HepG2 (cell line): Measurements from ENCODE around the gene TBC1D21. TPM values are rescaled to one million over a fixed set of nuclear protein-coding genes. Genes with fewer than 3 reads are reported as not detected.

Source experiments
- ATAC-seq: fragments of 200-7000 bp; cut with Tn5 transposase; 3 replicates; pipeline ENCODE4 v1.9.1; 2020; ENCODE audit warnings: mild to moderate bottlenecking, moderate library complexity
- BruUV-seq: library from RNA; stranded (reverse); fragments of 400-500 nt; replicated peaks from 2 replicates; lab custom pipeline; 2021; lab: Mats Ljungman, UMichigan
- CTCF ChIA-PET: fragments of 300-600 bp; formaldehyde crosslinking; extraction: SDS; loops from one replicate; lab custom pipeline; 2021; ENCODE audit warnings: low total read pairs, inconsistent platforms, low intra/inter-chr PET ratio; lab: Yijun Ruan, JAX
- POLR2A ChIA-PET: fragments of 350-600 bp; sonication (Branson Sonifier 250); formaldehyde crosslinking; loops from one replicate; lab custom pipeline; 2020; ENCODE audit warnings: antibody characterized with exemption, inconsistent platforms; lab: Yijun Ruan, JAX
- DNase-seq: peaks from one replicate; pipeline ENCODE4 v3.0.0-alpha.2; 2015; ENCODE audit warnings: low spot score
- FAIRE-seq: peaks from 3 replicates; lab custom pipeline; 2011; peaks lifted over from hg19 to GRCh38; lab: Jason Lieb, UNC
- H2AFZ ChIP-seq: one replicate; pipeline ENCODE4 v1.6.1; 2011; ENCODE audit warnings: low read length, inconsistent platforms
- H3K27ac ChIP-seq: fragments of 300-600 bp; 3 replicates; pipeline ENCODE4 v1.8.0; 2011; ENCODE audit warnings: mixed run types, mild to moderate bottlenecking, mixed read lengths, low read length, inconsistent platforms; ENCODE audit not compliant: insufficient read depth; ENCODE audit errors: extremely low read length
- H3K27me3 ChIP-seq, 2 experiments: fragments of 200-600 bp in 1 of 2; 2 replicates in 1 of 2; 3 replicates in 1 of 2; pipeline versions ENCODE4 v1.6.0 to v1.8.0; 2011; ENCODE audit warnings: low read length in 2 of 2, mild to moderate bottlenecking in 2 of 2, moderate library complexity in 2 of 2, inconsistent platforms in 1 of 2; ENCODE audit not compliant: insufficient read depth in 2 of 2, control insufficient read depth in 1 of 2
- H3K36me3 ChIP-seq, 2 experiments: fragments of 200-600 bp in 1 of 2; replicated peaks in 1 of 2; 2 replicates in 1 of 2; 3 replicates in 1 of 2; pipeline versions ENCODE4 v1.5.1 to v1.8.0; 2011; ENCODE audit warnings: low read length in 2 of 2, inconsistent platforms in 1 of 2; ENCODE audit not compliant: insufficient read depth in 2 of 2, control insufficient read depth in 1 of 2
- H3K4me1 ChIP-seq: 2 replicates; pipeline ENCODE4 v1.5.1; 2012; ENCODE audit warnings: low read length, inconsistent platforms; ENCODE audit not compliant: insufficient read depth
- H3K4me2 ChIP-seq: 2 replicates; pipeline ENCODE4 v1.6.0; 2011; ENCODE audit warnings: low read depth, low read length, inconsistent platforms
- H3K4me3 ChIP-seq, 3 experiments: fragments of 200-600 bp in 1 of 3; sonication (generic), shearing (Covaris generic) in 1 of 3; replicated peaks in 1 of 3; 2 replicates each; pipeline ENCODE4 v1.5.1; 2011 to 2016; ENCODE audit warnings: low read length in 3 of 3, inconsistent platforms in 2 of 3, low read depth in 2 of 3, mild to moderate bottlenecking in 2 of 3, control low read depth in 1 of 3, mixed read lengths in 1 of 3; ENCODE audit not compliant: insufficient read depth in 1 of 3
- H3K79me2 ChIP-seq: one replicate; pipeline ENCODE4 v1.6.1; 2011; ENCODE audit warnings: low read length, inconsistent platforms; ENCODE audit not compliant: insufficient read depth
- H3K9ac ChIP-seq: 2 replicates; pipeline ENCODE4 v1.6.0; 2011; ENCODE audit warnings: mild to moderate bottlenecking, low read depth, low read length, inconsistent platforms; ENCODE audit not compliant: insufficient read depth
- H3K9me3 ChIP-seq: 2 replicates; pipeline ENCODE4 v1.5.1; 2012; ENCODE audit warnings: mild to moderate bottlenecking, low read length
- H4K20me1 ChIP-seq: 2 replicates; pipeline ENCODE4 v1.6.0; 2011; ENCODE audit warnings: inconsistent platforms, mild to moderate bottlenecking, low read length, moderate library complexity; ENCODE audit not compliant: insufficient read depth
- GMEB1 ChIP-seq: sonication (generic); formaldehyde crosslinking; IDR thresholded peaks from 2 replicates; pipeline ENCODE4 v1.5.1; 2020; ENCODE audit warnings: missing genetic modification reagents, mild to moderate bottlenecking, borderline replicate concordance
- JARID2 ChIP-seq: sonication (generic); formaldehyde crosslinking; IDR thresholded peaks from 2 replicates; pipeline ENCODE4 v1.8.1; 2023; ENCODE audit warnings: missing genetic modification reagents, inconsistent platforms; ENCODE audit not compliant: insufficient replicate concordance
- MTF1 ChIP-seq: sonication (generic); formaldehyde crosslinking; IDR thresholded peaks from 2 replicates; pipeline ENCODE4 v1.5.0; 2020; ENCODE audit warnings: missing genetic modification reagents
- SMC3 ChIP-seq: IDR thresholded peaks from 2 replicates; pipeline ENCODE4 v1.6.1; 2011; ENCODE audit warnings: low read length, improper control_type of control experiment
- SSRP1 ChIP-seq: IDR thresholded peaks from 2 replicates; pipeline ENCODE4 v1.6.1; 2016; ENCODE audit warnings: control low read depth
- STAG1 ChIP-seq: sonication (generic); formaldehyde crosslinking; IDR thresholded peaks from 2 replicates; pipeline ENCODE4 v1.4.0; 2020; ENCODE audit warnings: missing genetic modification reagents
- WGBS: methylation state at CpG from one replicate; pipeline ENCODE4 v1.1.6; 2017; ENCODE audit warnings: low lambda C conversion rate; 5-methylcytosine and 5-hydroxymethylcytosine counted together
- in situ Hi-C: cut with HindIII; loops from 2 replicates; pipeline ENCODE4 v1.10.0; 2017; ENCODE audit warnings: low pct_unique_long_range_greater_than_20kb; ENCODE audit not compliant: extremely low pct_ligation_motif_present
- intact Hi-C: fragments of 100-400 bp; cut with micrococcal nuclease; formaldehyde crosslinking; loops from one replicate; pipeline ENCODE4 v1.10.0; 2022; ENCODE audit not compliant: unreplicated experiment
- polyA plus RNA-seq, 8 experiments: library from polyadenylated mRNA; depleted of rRNA in 3 of 8; stranded (reverse) in 7 of 8; unstranded in 1 of 8; fragments of >200 nt; fragmentation: Illumina TruSeq in 4 of 8; extraction: Trizol in 4 of 8; gene quantifications; 2 replicates each; pipeline versions ENCODE4 v1.2.1 to v1.2.3, GENCODE V29; 2011 to 2016; ENCODE audit warnings: low read depth in 4 of 8, missing spikeins in 1 of 8, mixed read lengths in 1 of 8; ENCODE audit not compliant: insufficient read depth in 1 of 8
- total RNA-seq, 5 experiments: library from RNA; depleted of rRNA; stranded (reverse); fragments of >200 nt; fragmentation: Illumina TruSeq; extraction: Trizol; gene quantifications; 2 replicates each; pipeline ENCODE4 v1.2.3, GENCODE V29; 2016; ENCODE audit warnings: low read depth in 1 of 5
- TF ChIP-seq, protein P1 (sequence below): sonication (generic); formaldehyde crosslinking; IDR thresholded peaks from 2 replicates; pipeline ENCODE4 v1.5.0; 2020; ENCODE audit warnings: mild to moderate bottlenecking, missing genetic modification reagents, moderate library complexity

The TBC1D21 gene
- total and polyA plus RNA-seq, 2 of the 13 experiments (the other 11 are each of a cell fraction or from before 2014, with no cell fraction given), result not detected

GRCh38 chr15:73872346-73872745, 1.0 kb upstream of the TBC1D21 start:
- no peaks in the 10 kb centered on the region for H3K4me1 ChIP-seq
- no peak overlapping the region for H2AFZ ChIP-seq
- 2% methylated on average over 5 of the region's 5 CpGs for WGBS
- no peak overlapping the region for H3K4me2 ChIP-seq
- no peak overlapping the region for H3K27ac ChIP-seq
- ChIA-PET POLR2A (no interaction called here), CTCF (no interaction called here)
- in situ Hi-C loops (loop anchor here (5.0 kb wide), 1 partner anchor 35 kb away; no protein-coding TSS in a partner anchor), intact Hi-C loops (no loop called here)
- no peak for DNase-seq
- no TSS peak for BruUV-seq
- peaks cover 0 to 5% of the 10 kb centered on the region in 2 experiments; a peak in 1 of 5 replicates for H3K27me3 ChIP-seq
- ATAC-seq, result no peak
- no peaks in the 10 kb centered on the region for H3K36me3 ChIP-seq
- no peak overlapping the region for H3K9ac ChIP-seq
- H3K4me3 ChIP-seq, result no peak overlapping the region
- no peak for TF ChIP-seq MTF1 (CRISPR knock-in tag)
- no peak for TF ChIP-seq JARID2 (CRISPR knock-in tag)
- no peak for TF ChIP-seq SSRP1 (CRISPR knock-in tag)
- no peaks in the 10 kb centered on the region for H4K20me1 ChIP-seq
- no peaks in the 10 kb centered on the region for H3K79me2 ChIP-seq
- no peaks in the 10 kb centered on the region for H3K9me3 ChIP-seq
- FAIRE-seq, result no peak

DNA sequence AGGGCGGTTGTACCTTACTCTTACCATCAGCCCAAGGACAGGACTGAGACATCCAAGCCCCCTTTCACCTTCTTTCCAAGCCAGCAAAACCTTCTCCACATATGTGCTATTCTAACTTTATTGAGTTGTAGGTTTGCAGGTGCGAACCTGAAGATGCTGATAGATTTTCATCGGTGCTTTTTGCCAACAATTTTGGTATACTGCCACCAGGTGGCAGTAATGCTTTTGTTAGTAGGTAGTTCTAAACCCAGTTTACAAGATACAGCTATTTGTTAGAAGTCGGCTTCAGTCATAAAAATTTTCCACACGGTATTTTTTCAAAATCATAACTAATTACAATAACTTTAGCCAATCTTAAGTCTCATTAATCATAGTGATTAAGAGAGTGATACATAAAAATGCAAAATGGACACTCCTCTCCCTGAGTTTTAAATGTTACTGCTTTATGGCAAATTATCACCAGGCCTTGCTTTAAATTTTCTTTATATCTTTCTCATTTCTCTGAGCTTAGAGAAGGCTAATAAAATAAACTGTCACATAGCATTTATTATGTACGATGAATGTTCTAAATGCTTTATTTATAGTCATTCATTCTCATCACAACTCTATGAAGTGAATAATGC, 636 bp downstream of the TBC1D21 start:
- H3K4me3 ChIP-seq, result no peak overlapping the region
- H3K4me2 ChIP-seq, result no peak overlapping the region
- FAIRE-seq, result peak; percentile 67
- no peaks in the 10 kb centered on the region for H4K20me1 ChIP-seq
- peaks cover 0 to 5% of the 10 kb centered on the region in 2 experiments; a peak in 1 of 5 replicates for H3K27me3 ChIP-seq
- peak; percentile 52; the same call in 1 of the 2 replicates for TF ChIP-seq SMC3
- no peak for TF ChIP-seq GMEB1 (CRISPR knock-in tag)
- peak; percentile 41 for TF ChIP-seq STAG1 (CRISPR knock-in tag)
- TF ChIP-seq, protein P1, sequence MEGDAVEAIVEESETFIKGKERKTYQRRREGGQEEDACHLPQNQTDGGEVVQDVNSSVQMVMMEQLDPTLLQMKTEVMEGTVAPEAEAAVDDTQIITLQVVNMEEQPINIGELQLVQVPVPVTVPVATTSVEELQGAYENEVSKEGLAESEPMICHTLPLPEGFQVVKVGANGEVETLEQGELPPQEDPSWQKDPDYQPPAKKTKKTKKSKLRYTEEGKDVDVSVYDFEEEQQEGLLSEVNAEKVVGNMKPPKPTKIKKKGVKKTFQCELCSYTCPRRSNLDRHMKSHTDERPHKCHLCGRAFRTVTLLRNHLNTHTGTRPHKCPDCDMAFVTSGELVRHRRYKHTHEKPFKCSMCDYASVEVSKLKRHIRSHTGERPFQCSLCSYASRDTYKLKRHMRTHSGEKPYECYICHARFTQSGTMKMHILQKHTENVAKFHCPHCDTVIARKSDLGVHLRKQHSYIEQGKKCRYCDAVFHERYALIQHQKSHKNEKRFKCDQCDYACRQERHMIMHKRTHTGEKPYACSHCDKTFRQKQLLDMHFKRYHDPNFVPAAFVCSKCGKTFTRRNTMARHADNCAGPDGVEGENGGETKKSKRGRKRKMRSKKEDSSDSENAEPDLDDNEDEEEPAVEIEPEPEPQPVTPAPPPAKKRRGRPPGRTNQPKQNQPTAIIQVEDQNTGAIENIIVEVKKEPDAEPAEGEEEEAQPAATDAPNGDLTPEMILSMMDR (CRISPR knock-in tag), result peak; percentile 62
- DNase-seq, result peak; percentile 52
- intact Hi-C loops, result loop anchor here (1.0 kb wide), 1 partner anchor 34 kb away; no protein-coding TSS in a partner anchor
- no peaks in the 10 kb centered on the region for H3K9me3 ChIP-seq
- POLR2A ChIA-PET, result no interaction called here
- H2AFZ ChIP-seq, result no peak overlapping the region
- in situ Hi-C loops, result loop anchor here (5.0 kb wide), 1 partner anchor 33 kb away; no protein-coding TSS in a partner anchor
- BruUV-seq, result no TSS peak
- ATAC-seq, result no peak
- H3K36me3 ChIP-seq, result no peaks in the 10 kb centered on the region
- H3K4me1 ChIP-seq, result no peaks in the 10 kb centered on the region
- H3K9ac ChIP-seq, result no peak overlapping the region
- CTCF ChIA-PET, result interaction anchor here (1.1 to 2.0 kb wide), 3 partner anchors 33 to 54 kb away, joined by 3 to 21 read pairs (median 4); no protein-coding TSS in a partner anchor
- 17% methylated on average over 6 of the region's 6 CpGs for WGBS
- no peak overlapping the region for H3K27ac ChIP-seq
- H3K79me2 ChIP-seq, result no peaks in the 10 kb centered on the region
